WTC11 (cell line): ENCODE results near the gene CCDC152.

Experiments
- CTCF ChIP-seq: fragments of 200-600 bp; IDR thresholded peaks from 2 replicates; pipeline ENCODE4 v1.8.0; 2022; ENCODE audit warnings: antibody characterized with exemption
- GABPB1 ChIP-seq: sonication (generic); formaldehyde crosslinking; IDR thresholded peaks from 2 replicates; pipeline ENCODE4 v1.8.1; 2023; ENCODE audit warnings: mild to moderate bottlenecking, missing genetic modification reagents
- HMGXB4 ChIP-seq: sonication (generic); formaldehyde crosslinking; IDR thresholded peaks from 2 replicates; pipeline ENCODE4 v1.8.1; 2023; ENCODE audit warnings: mild to moderate bottlenecking, moderate library complexity, missing genetic modification reagents
- MXD4 ChIP-seq: fragments of 250-450 bp; sonication (Bioruptor Pico); IDR thresholded peaks from 2 replicates; pipeline ENCODE4 v1.8.0; 2021; ENCODE audit warnings: mild to moderate bottlenecking, moderate library complexity, borderline replicate concordance
- PRDM15 ChIP-seq: sonication (generic); formaldehyde crosslinking; IDR thresholded peaks from 2 replicates; pipeline ENCODE4 v1.8.0; 2022; ENCODE audit warnings: missing genetic modification reagents
- TP53 ChIP-seq: sonication (generic); formaldehyde crosslinking; IDR thresholded peaks from 2 replicates; pipeline ENCODE4 v1.8.1; 2023; ENCODE audit warnings: mild to moderate bottlenecking, missing genetic modification reagents

GRCh38 chr5:42822548-42822947 is 65.9 kb downstream of the CCDC152 start:
- TF ChIP-seq GABPB1 (CRISPR knock-in tag) (no peak), MXD4 (no peak), HMGXB4 (CRISPR knock-in tag) (no peak), PRDM15 (no peak), CTCF (no peak), TP53 (CRISPR knock-in tag) (no peak)
